ENCODE results near the gene RBM4.

DNA sequence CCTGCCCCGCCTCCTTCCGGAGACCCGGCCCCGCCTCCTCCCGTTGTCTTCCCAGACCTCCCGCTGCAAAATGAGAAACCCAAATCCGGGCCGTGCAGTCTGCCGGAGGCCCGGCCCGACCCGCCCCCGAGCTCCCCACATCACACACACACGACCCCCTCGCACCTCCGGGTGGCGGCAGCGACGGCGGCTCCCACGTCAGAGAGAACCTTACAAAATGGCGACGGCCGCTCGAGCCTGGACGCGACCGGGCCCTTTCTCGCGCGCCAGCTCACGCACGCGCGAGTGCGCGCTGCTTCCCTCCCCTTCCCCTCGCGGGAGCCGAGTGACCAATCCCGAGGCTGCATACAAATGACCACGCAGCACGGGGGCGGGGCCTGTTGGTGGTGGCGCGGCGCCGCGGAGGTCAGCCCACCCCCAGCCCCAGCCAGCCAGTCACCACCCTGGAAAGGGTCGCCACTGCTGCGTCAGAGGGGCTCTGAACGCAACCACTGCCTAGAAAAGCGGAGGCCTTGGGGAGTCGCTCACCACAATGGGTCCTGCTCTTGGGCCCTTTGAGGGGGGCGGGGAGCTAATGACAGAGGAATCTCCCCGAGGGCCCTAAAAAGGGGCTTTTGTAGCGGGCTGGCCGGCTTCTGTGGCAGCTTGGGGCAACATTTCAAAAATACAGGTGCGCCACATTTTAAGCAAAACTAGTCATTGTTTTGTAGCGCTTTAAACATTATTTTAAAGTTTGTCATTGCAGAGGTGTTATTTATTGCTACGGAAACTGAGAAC is 39.3 kb downstream of the RBM4 start, which contains the start of gene RBM4B:
- peak; percentile 77 for TF ChIP-seq POLR2A (IDR thresholded peaks at IDR 0.05)
- TF ChIP-seq, protein P1, sequence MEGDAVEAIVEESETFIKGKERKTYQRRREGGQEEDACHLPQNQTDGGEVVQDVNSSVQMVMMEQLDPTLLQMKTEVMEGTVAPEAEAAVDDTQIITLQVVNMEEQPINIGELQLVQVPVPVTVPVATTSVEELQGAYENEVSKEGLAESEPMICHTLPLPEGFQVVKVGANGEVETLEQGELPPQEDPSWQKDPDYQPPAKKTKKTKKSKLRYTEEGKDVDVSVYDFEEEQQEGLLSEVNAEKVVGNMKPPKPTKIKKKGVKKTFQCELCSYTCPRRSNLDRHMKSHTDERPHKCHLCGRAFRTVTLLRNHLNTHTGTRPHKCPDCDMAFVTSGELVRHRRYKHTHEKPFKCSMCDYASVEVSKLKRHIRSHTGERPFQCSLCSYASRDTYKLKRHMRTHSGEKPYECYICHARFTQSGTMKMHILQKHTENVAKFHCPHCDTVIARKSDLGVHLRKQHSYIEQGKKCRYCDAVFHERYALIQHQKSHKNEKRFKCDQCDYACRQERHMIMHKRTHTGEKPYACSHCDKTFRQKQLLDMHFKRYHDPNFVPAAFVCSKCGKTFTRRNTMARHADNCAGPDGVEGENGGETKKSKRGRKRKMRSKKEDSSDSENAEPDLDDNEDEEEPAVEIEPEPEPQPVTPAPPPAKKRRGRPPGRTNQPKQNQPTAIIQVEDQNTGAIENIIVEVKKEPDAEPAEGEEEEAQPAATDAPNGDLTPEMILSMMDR (IDR thresholded peaks at IDR 0.05), result no peak
- peak; percentile 72 to 86 (median 85) for TF ChIP-seq POLR2AphosphoS5 (IDR thresholded peaks at IDR 0.05)
- TF ChIP-seq EP300 (IDR thresholded peaks at IDR 0.05; ENCODE audit: low read depth), result no peak

All from transverse colon (tissue), 4 donors.